Stimulated activated CD8-positive, alpha-beta memory T cell treated with anti-CD3 and anti-CD28 coated beads, Interleukin-15, amount 100 ng/mL, for 4 hours (primary cell): ENCODE data around the gene TAS2R39.

Experiments
- DNase-seq, 2 donors: peaks; one replicate each; pipeline ENCODE4 v3.0.0-alpha.2; 2020; ENCODE audit warnings: low read depth in 2 of 2

TAS2R39 gene

GRCh38 chr7:143216151-143216550 lies 32.9 kb downstream of the TAS2R39 start:
- no peak for DNase-seq

- no peak for DNase-seq
Observed at GRCh38 chr7:143216686-143217085, 33.5 kb downstream of the TAS2R39 start.

GRCh38 chr7:143217806-143218205 lies 34.6 kb downstream of the TAS2R39 start:
- no peak for DNase-seq

- DNase-seq = no peak
Observed at GRCh38 chr7:143221286-143221685, 38.1 kb downstream of the TAS2R39 start.

- no peak for DNase-seq
Observed at GRCh38 chr7:143221737-143222136, 38.5 kb downstream of the TAS2R39 start, which contains the start of gene TAS2R40. Gene TAS2R40, plus strand, starts transcription at chr7:143222037. Its CDS starts 42 bp downstream, at chr7:143222079.

GRCh38 chr7:143222782-143223181 lies 39.6 kb downstream of the TAS2R39 start:
- DNase-seq = no peak

- no peak for DNase-seq
Observed at GRCh38 chr7:143223784-143224183, 40.6 kb downstream of the TAS2R39 start.

- DNase-seq = no peak
Observed at GRCh38 chr7:143225047-143225446, 41.8 kb downstream of the TAS2R39 start.

GRCh38 chr7:143227806-143228205 lies 44.6 kb downstream of the TAS2R39 start:
- no peak for DNase-seq

GRCh38 chr7:143229054-143229790 lies 46.0 kb downstream of the TAS2R39 start:
- no peak for DNase-seq

- DNase-seq = no peak
Observed at GRCh38 chr7:143230602-143231457, 47.6 kb downstream of the TAS2R39 start.
